ENCODE results near the gene TIAM1.

TIAM1 gene

GRCh38 chr21:31194510-31195293 is 149.4 kb downstream of the TIAM1 start:
- no peak for TF ChIP-seq CTCF (conservative IDR thresholded peaks at IDR 0.05; ENCODE audit: low read depth, low read length)
- H3K4me3 ChIP-seq (ENCODE audit: low read length), result no peak overlapping the region
- DNase-seq (ENCODE audit: low read depth), result no peak

- H3K4me3 ChIP-seq (ENCODE audit: low read length), result no peak overlapping the region
- no peak for DNase-seq (ENCODE audit: low read depth)
- no peak for TF ChIP-seq CTCF (conservative IDR thresholded peaks at IDR 0.05; ENCODE audit: low read depth, low read length)
These were observed 150.3 kb downstream of the TIAM1 start for GRCh38 chr21:31193761-31194160.

GRCh38 chr21:31191553-31191952 is 152.5 kb downstream of the TIAM1 start:
- no peak for DNase-seq (ENCODE audit: low read depth)
- TF ChIP-seq CTCF (conservative IDR thresholded peaks at IDR 0.05; ENCODE audit: low read depth, low read length), result no peak
- no peak overlapping the region for H3K4me3 ChIP-seq (ENCODE audit: low read length)

GRCh38 chr21:31190516-31190915 is 153.5 kb downstream of the TIAM1 start:
- DNase-seq (ENCODE audit: low read depth), result no peak
- H3K4me3 ChIP-seq (ENCODE audit: low read length), result no peak overlapping the region
- no peak for TF ChIP-seq CTCF (conservative IDR thresholded peaks at IDR 0.05; ENCODE audit: low read depth, low read length)

GRCh38 chr21:31187499-31187898 is 156.6 kb downstream of the TIAM1 start:
- no peak for TF ChIP-seq CTCF (conservative IDR thresholded peaks at IDR 0.05; ENCODE audit: low read depth, low read length)
- DNase-seq (ENCODE audit: low read depth), result no peak
- no peak overlapping the region for H3K4me3 ChIP-seq (ENCODE audit: low read length)

- no peak for DNase-seq (ENCODE audit: low read depth)
- TF ChIP-seq CTCF (conservative IDR thresholded peaks at IDR 0.05; ENCODE audit: low read depth, low read length), result no peak
- H3K4me3 ChIP-seq (ENCODE audit: low read length), result no peak overlapping the region
These were observed 157.1 kb downstream of the TIAM1 start for GRCh38 chr21:31186916-31187315.

- H3K4me3 ChIP-seq (ENCODE audit: low read length), result no peak overlapping the region
- no peak for DNase-seq (ENCODE audit: low read depth)
- no peak for TF ChIP-seq CTCF (conservative IDR thresholded peaks at IDR 0.05; ENCODE audit: low read depth, low read length)
These were observed 158.4 kb downstream of the TIAM1 start for GRCh38 chr21:31185663-31186062.

All from retinal pigment epithelial cell (primary cell).